GM12874 (cell line): ENCODE data around the gene LRRC17.

Source experiments
- CTCF ChIP-seq: IDR thresholded peaks from 2 replicates; pipeline ENCODE4 v1.5.1; 2011; ENCODE audit warnings: low read depth, mild to moderate bottlenecking, control low read depth, low read length, moderate library complexity; ENCODE audit not compliant: insufficient read depth

Gene LRRC17

GRCh38 chr7:102988631-102989560, 76.1 kb downstream of the LRRC17 start:
- TF ChIP-seq CTCF = no peak

GRCh38 chr7:102990642-102991041, 77.8 kb downstream of the LRRC17 start:
- no peak for TF ChIP-seq CTCF

- TF ChIP-seq CTCF = no peak
Measured at GRCh38 chr7:102991077-102991539, 78.3 kb downstream of the LRRC17 start.

- no peak for TF ChIP-seq CTCF
Measured at GRCh38 chr7:102991540-102992214, 78.9 kb downstream of the LRRC17 start.

GRCh38 chr7:102992509-102992937, 79.7 kb downstream of the LRRC17 start:
- no peak for TF ChIP-seq CTCF

- no peak for TF ChIP-seq CTCF
Measured at GRCh38 chr7:102992938-102993717, 80.3 kb downstream of the LRRC17 start.

GRCh38 chr7:102993718-102994029, 80.9 kb downstream of the LRRC17 start:
- no peak for TF ChIP-seq CTCF
